ENCODE data around the gene ZNF426. TPM values are rescaled to one million over a fixed set of nuclear protein-coding genes. Genes with fewer than 3 reads are reported as not detected.
A peak's percentile ranks its signal among the peaks of the same experiment; 100 is the strongest.

The ZNF426 gene
- total RNA-seq, 1 donor from 2014 or later, result 17.6 TPM

GRCh38 chr19:9498183-9498902 lies 40.1 kb downstream of the ZNF426 start, which contains the start of gene ZNF560:
Gene ZNF560, minus strand, starts transcription at chr19:9498616. Its CDS starts 23,303 bp downstream, at chr19:9475313.
- FAIRE-seq, result no peak

GRCh38 chr19:9494096-9494495 lies 44.3 kb downstream of the ZNF426 start:
- no peak for TF ChIP-seq CTCF (IDR thresholded peaks at IDR 0.05; ENCODE audit: insufficient read depth, low read length, severe bottlenecking)
- Histone ChIP-seq H3K27me3 (ENCODE audit: control insufficient read depth, insufficient read depth, low read length) (no peaks in the 10 kb centered on the region), H3K36me3 (ENCODE audit: control insufficient read depth, insufficient read depth, low read length) (no peaks in the 10 kb centered on the region), H3K4me3 (ENCODE audit: low read depth, low read length) (no peak overlapping the region)
- FAIRE-seq (no peak), DNase-seq (ENCODE audit: low read depth) (no peak)

More at GRCh38 chr19:9498183-9498902, 40.1 kb downstream of the ZNF426 start, which contains the start of gene ZNF560:
- Histone ChIP-seq H3K4me3 (ENCODE audit: low read depth, low read length) (peak within 1 kb of the TSS; percentile 4), H3K36me3 (ENCODE audit: control insufficient read depth, insufficient read depth, low read length) (no peaks in the 10 kb centered on the region), H3K27me3 (ENCODE audit: control insufficient read depth, insufficient read depth, low read length) (no peaks in the 10 kb centered on the region)
- DNase-seq (ENCODE audit: low read depth), result no peak
- TF ChIP-seq CTCF (IDR thresholded peaks at IDR 0.05; ENCODE audit: insufficient read depth, low read length, severe bottlenecking), result peak; percentile 12

GRCh38 chr19:9487016-9487415 lies 51.4 kb downstream of the ZNF426 start:
- H3K27me3 ChIP-seq (ENCODE audit: control insufficient read depth, insufficient read depth, low read length), result no peaks in the 10 kb centered on the region
- FAIRE-seq (no peak), DNase-seq (ENCODE audit: low read depth) (no peak)
- no peak for TF ChIP-seq CTCF (IDR thresholded peaks at IDR 0.05; ENCODE audit: insufficient read depth, low read length, severe bottlenecking)
- no peaks in the 10 kb centered on the region for H3K36me3 ChIP-seq (ENCODE audit: control insufficient read depth, insufficient read depth, low read length)
- H3K4me3 ChIP-seq (ENCODE audit: low read depth, low read length), result no peak overlapping the region

GRCh38 chr19:9485140-9485539 lies 53.3 kb downstream of the ZNF426 start:
- no peak for DNase-seq (ENCODE audit: low read depth)
- no peaks in the 10 kb centered on the region for H3K36me3 ChIP-seq (ENCODE audit: control insufficient read depth, insufficient read depth, low read length)
- no peak for FAIRE-seq
- H3K4me3 ChIP-seq (ENCODE audit: low read depth, low read length), result no peak overlapping the region
- H3K27me3 ChIP-seq (ENCODE audit: control insufficient read depth, insufficient read depth, low read length), result no peaks in the 10 kb centered on the region
- no peak for TF ChIP-seq CTCF (IDR thresholded peaks at IDR 0.05; ENCODE audit: insufficient read depth, low read length, severe bottlenecking)

- no peak for FAIRE-seq
- DNase-seq (ENCODE audit: low read depth), result peak; percentile 39
- no peaks in the 10 kb centered on the region for H3K27me3 ChIP-seq (ENCODE audit: control insufficient read depth, insufficient read depth, low read length)
- no peak for TF ChIP-seq CTCF (IDR thresholded peaks at IDR 0.05; ENCODE audit: insufficient read depth, low read length, severe bottlenecking)
- H3K36me3 ChIP-seq (ENCODE audit: control insufficient read depth, insufficient read depth, low read length), result no peaks in the 10 kb centered on the region
- no peak overlapping the region for H3K4me3 ChIP-seq (ENCODE audit: low read depth, low read length)
Observed at GRCh38 chr19:9474975-9475374, 63.5 kb downstream of the ZNF426 start.

Other genes with a start within 250 kb of the ZNF426 start
- 8.8 and 11.6 TPM in 2 replicates for gene ZNF699, start 228.8 kb downstream of the ZNF426 start, total RNA-seq
- gene ZNF559, start 214.5 kb downstream of the ZNF426 start, total RNA-seq, result 10.8 and 12.1 TPM in 2 replicates
- gene ZNF177, start 175.6 kb downstream of the ZNF426 start, total RNA-seq, result 0.79 and 1.2 TPM in 2 replicates
- 9.5 and 10.3 TPM in 2 replicates for gene ZNF266, start 103.1 kb downstream of the ZNF426 start, total RNA-seq
- under 0.01 and 0.38 TPM in 2 replicates for gene ZNF560, start 40.0 kb downstream of the ZNF426 start, total RNA-seq
- gene ZNF121, start 45.9 kb upstream of the ZNF426 start, total RNA-seq, result 47.7 and 48.7 TPM in 2 replicates
- 46.2 and 64.0 TPM in 2 replicates for gene ZNF561, start 82.6 kb upstream of the ZNF426 start, total RNA-seq
- gene ZNF562, start 136.5 kb upstream of the ZNF426 start, total RNA-seq, result 43.4 and 49.2 TPM in 2 replicates
- 3.7 and 12.3 TPM in 2 replicates for gene ZNF846, start 230.1 kb upstream of the ZNF426 start, total RNA-seq